SU-DHL-6 (cell line): ENCODE results near the gene MTF1.

Experiments
- EZH2phosphoT487 ChIP-seq: fragments of 200-600 bp; sonication (generic), shearing (Covaris generic); conservative IDR thresholded peaks from 2 replicates; pipeline ENCODE4 v1.6.1; 2018; ENCODE audit warnings: mild to moderate bottlenecking, antibody characterized with exemption, low read length, moderate library complexity, mixed read lengths
- TF ChIP-seq, protein P1 (sequence below): fragments of 200-600 bp; sonication (generic); IDR thresholded peaks from one replicate; pipeline ENCODE4 v1.5.1; 2017; ENCODE audit warnings: antibody characterized with exemption, mild to moderate bottlenecking, low read length, moderate library complexity; ENCODE audit not compliant: insufficient read depth, poor library complexity, severe bottlenecking

DNA sequence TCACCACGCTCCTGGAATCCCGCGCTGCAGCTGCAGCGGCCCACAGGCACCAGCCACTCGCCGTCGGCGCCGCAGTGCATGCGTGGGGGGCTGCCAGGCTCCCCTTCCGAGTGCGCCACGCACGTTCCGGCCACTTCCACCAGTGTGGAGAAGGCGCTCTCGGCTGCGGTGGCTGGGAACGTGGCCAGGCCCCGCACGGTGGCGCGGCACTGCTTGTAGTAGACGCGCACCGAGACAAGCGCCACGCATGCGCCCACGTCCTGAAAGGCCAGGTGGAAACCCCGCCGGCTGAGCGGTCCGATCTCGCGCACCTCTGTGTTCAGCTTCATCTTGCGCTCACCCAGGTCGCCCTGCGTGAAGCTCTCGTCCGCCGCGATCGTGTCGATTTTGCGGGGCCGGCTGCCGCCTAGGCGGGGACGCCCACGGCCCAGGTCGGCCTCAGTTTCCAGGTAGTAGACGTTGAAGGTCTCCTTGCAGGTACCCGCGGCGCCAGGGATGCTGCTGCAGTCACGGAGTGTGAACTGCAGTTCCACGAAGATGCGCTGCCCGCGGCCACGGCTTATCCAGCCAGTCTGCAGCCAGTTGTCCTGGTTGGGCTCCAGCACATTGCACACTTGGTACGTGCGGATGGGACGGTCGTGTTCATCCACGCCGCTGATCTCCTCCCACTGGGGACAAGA is 97.8 kb downstream of the MTF1 start:
- TF ChIP-seq, protein P1, sequence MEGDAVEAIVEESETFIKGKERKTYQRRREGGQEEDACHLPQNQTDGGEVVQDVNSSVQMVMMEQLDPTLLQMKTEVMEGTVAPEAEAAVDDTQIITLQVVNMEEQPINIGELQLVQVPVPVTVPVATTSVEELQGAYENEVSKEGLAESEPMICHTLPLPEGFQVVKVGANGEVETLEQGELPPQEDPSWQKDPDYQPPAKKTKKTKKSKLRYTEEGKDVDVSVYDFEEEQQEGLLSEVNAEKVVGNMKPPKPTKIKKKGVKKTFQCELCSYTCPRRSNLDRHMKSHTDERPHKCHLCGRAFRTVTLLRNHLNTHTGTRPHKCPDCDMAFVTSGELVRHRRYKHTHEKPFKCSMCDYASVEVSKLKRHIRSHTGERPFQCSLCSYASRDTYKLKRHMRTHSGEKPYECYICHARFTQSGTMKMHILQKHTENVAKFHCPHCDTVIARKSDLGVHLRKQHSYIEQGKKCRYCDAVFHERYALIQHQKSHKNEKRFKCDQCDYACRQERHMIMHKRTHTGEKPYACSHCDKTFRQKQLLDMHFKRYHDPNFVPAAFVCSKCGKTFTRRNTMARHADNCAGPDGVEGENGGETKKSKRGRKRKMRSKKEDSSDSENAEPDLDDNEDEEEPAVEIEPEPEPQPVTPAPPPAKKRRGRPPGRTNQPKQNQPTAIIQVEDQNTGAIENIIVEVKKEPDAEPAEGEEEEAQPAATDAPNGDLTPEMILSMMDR = no peak
- TF ChIP-seq EZH2phosphoT487 = no peak
